Gastrocnemius medialis (tissue), 4 donors: ENCODE results near the gene PSTPIP1. TPM values are rescaled to one million over a fixed set of nuclear protein-coding genes. Genes with fewer than 3 reads are reported as not detected.
A peak's percentile ranks its signal among the peaks of the same experiment; 100 is the strongest.

Source experiments
- ATAC-seq, 2 donors: fragments of 150-250 bp; one replicate each; pipeline ENCODE4 v1.9.1; 2016
- DNase-seq, 2 donors: peaks; one replicate each; pipeline ENCODE4 v3.0.0-alpha.2; 2019
- H3K27ac ChIP-seq, 4 donors: fragments of 200-600 bp; sonication (generic); 1 replicate in 1 of 4; 2 replicates in 3 of 4; pipeline ENCODE4 v1.5.1; 2016 to 2018; ENCODE audit warnings: mild to moderate bottlenecking in 2 of 4, moderate library complexity in 1 of 4
- H3K27me3 ChIP-seq, 3 donors: fragments of 200-600 bp; sonication (generic) in 2 of 3; 1 replicate in 1 of 3; 2 replicates in 2 of 3; pipeline versions ENCODE4 v1.5.1 to v1.6.0; 2016 to 2019; ENCODE audit warnings: mild to moderate bottlenecking in 1 of 3, moderate library complexity in 1 of 3
- H3K36me3 ChIP-seq, 2 donors: fragments of 200-600 bp; sonication (generic) in 1 of 2; one replicate each; pipeline ENCODE4 v1.5.1; 2017 to 2018
- H3K4me1 ChIP-seq, 2 donors: fragments of 200-600 bp; sonication (generic) in 1 of 2; one replicate each; pipeline ENCODE4 v1.5.1; 2016 to 2017; ENCODE audit warnings: mild to moderate bottlenecking in 2 of 2
- H3K4me3 ChIP-seq, 4 donors: fragments of 200-600 bp; sonication (generic) in 3 of 4; 1 replicate in 1 of 4; 2 replicates in 3 of 4; pipeline ENCODE4 v1.5.1; 2016 to 2019; ENCODE audit warnings: mild to moderate bottlenecking in 2 of 4
- H3K9me3 ChIP-seq, 3 donors: fragments of 200-600 bp; sonication (generic) in 2 of 3; 1 replicate in 1 of 3; 2 replicates in 2 of 3; pipeline ENCODE4 v1.5.1; 2016 to 2019
- CTCF ChIP-seq, 5 experiments: fragments of 450-650 bp in 3 of 5; fragments of 200-600 bp in 2 of 5; sonication (generic) in 2 of 5; IDR thresholded peaks in 4 of 5; conservative IDR thresholded peaks in 1 of 5; 1 replicate in 4 of 5; 2 replicates in 1 of 5; pipeline ENCODE4 v1.5.1; 2016 to 2019; ENCODE audit warnings: antibody characterized with exemption in 5 of 5, mild to moderate bottlenecking in 3 of 5, moderate library complexity in 3 of 5
- POLR2A ChIP-seq, 2 donors: fragments of 450-650 bp; IDR thresholded peaks; one replicate each; pipeline ENCODE4 v1.6.1; 2017; ENCODE audit warnings: antibody characterized with exemption in 2 of 2, mild to moderate bottlenecking in 2 of 2, moderate library complexity in 2 of 2
- in situ Hi-C, 4 donors: fragments of 200-750 bp; cut with MboI; loops; one replicate each; pipeline versions ENCODE4 v1.15.0 to v1.8.0; 2017; ENCODE audit warnings: low sequenced_read_pairs in 4 of 4
- intact Hi-C: fragments of 100-400 bp; cut with DNase I; formaldehyde crosslinking; loops from one replicate; pipeline ENCODE4 v1.15.1; 2023; ENCODE audit warnings: low total_unique reads
- total RNA-seq, 4 donors: library from RNA; depleted of rRNA; stranded (reverse); fragments of >200 nt; gene quantifications; one replicate each; pipeline versions ENCODE4 v1.1.0 to v1.2.3, GENCODE V29; 2016

The PSTPIP1 gene
- total RNA-seq, 4 donors from 2014 or later = 0.76 to 5.2 (median 3.1) TPM; not detected in 1

GRCh38 chr15:77013776-77014131 is 18.8 kb downstream of the PSTPIP1 start:
- Histone ChIP-seq H3K9me3 (no peaks in the 10 kb centered on the region), H3K4me1 (no peaks in the 10 kb centered on the region), H3K4me3 (no peak overlapping the region), H3K27me3 (no peaks in the 10 kb centered on the region), H3K27ac (no peak overlapping the region), H3K36me3 (no peaks in the 10 kb centered on the region)
- no peak for ATAC-seq
- no peak for TF ChIP-seq CTCF (IDR thresholded peaks at IDR 0.05 in 4 of 5, conservative IDR thresholded peaks at IDR 0.05 in 1 of 5)
- TF ChIP-seq POLR2A (IDR thresholded peaks at IDR 0.05) = no peak
- intact Hi-C loops (no loop called here), in situ Hi-C loops (loop anchor here in 1 of 4 donors (10.0 kb wide), 1 partner anchor 531 kb away; no protein-coding TSS in a partner anchor)
- no peak for DNase-seq

GRCh38 chr15:77014132-77015081 is 19.5 kb downstream of the PSTPIP1 start:
- no peak overlapping the region for H3K4me3 ChIP-seq
- no peaks in the 10 kb centered on the region for H3K27me3 ChIP-seq
- intact Hi-C loops = no loop called here
- in situ Hi-C loops = loop anchor here in 1 of 4 donors (10.0 kb wide), 1 partner anchor 530 kb away; no protein-coding TSS in a partner anchor
- no peaks in the 10 kb centered on the region for H3K4me1 ChIP-seq
- no peaks in the 10 kb centered on the region for H3K36me3 ChIP-seq
- TF ChIP-seq POLR2A (IDR thresholded peaks at IDR 0.05) (no peak), CTCF (IDR thresholded peaks at IDR 0.05 in 4 of 5, conservative IDR thresholded peaks at IDR 0.05 in 1 of 5) (no peak)
- ATAC-seq (no peak), DNase-seq (peak in 1 of 2 donors; percentile 7)
- no peak overlapping the region for H3K27ac ChIP-seq
- H3K9me3 ChIP-seq = no peaks in the 10 kb centered on the region

GRCh38 chr15:77015646-77016320 is 20.9 kb downstream of the PSTPIP1 start:
- intact Hi-C loops = no loop called here
- Histone ChIP-seq H3K4me3 (no peak overlapping the region), H3K9me3 (no peaks in the 10 kb centered on the region), H3K36me3 (no peaks in the 10 kb centered on the region), H3K27ac (no peak overlapping the region), H3K4me1 (no peaks in the 10 kb centered on the region), H3K27me3 (no peaks in the 10 kb centered on the region)
- DNase-seq (peak in 1 of 2 donors; percentile 12), ATAC-seq (no peak)
- no peak for TF ChIP-seq POLR2A (IDR thresholded peaks at IDR 0.05)
- TF ChIP-seq CTCF (IDR thresholded peaks at IDR 0.05 in 4 of 5, conservative IDR thresholded peaks at IDR 0.05 in 1 of 5) = no peak
- in situ Hi-C loops = loop anchor here in 1 of 4 donors (10.0 kb wide), 1 partner anchor 529 kb away; no protein-coding TSS in a partner anchor

- in situ Hi-C loops = loop anchor here in 1 of 4 donors (10.0 kb wide), 1 partner anchor 528 kb away; no protein-coding TSS in a partner anchor
- DNase-seq (peak in 1 of 2 donors; percentile 5), ATAC-seq (no peak)
- TF ChIP-seq POLR2A (IDR thresholded peaks at IDR 0.05) (no peak), CTCF (IDR thresholded peaks at IDR 0.05 in 4 of 5, conservative IDR thresholded peaks at IDR 0.05 in 1 of 5) (no peak)
- Histone ChIP-seq H3K27me3 (no peaks in the 10 kb centered on the region), H3K9me3 (no peaks in the 10 kb centered on the region), H3K4me1 (no peaks in the 10 kb centered on the region), H3K4me3 (no peak overlapping the region), H3K27ac (no peak overlapping the region), H3K36me3 (no peaks in the 10 kb centered on the region)
- intact Hi-C loops = no loop called here
These were observed 21.4 kb downstream of the PSTPIP1 start for GRCh38 chr15:77016321-77016695.
